HG03064 (cell line): Measurements from ENCODE around the gene DUSP10.

ENCODE experiments used
- ATAC-seq: cut with Tn5 transposase; IDR thresholded peaks from one replicate; pipeline ENCODE4 v1.9.1; 2021; ENCODE audit warnings: low read depth; ENCODE audit not compliant: unreplicated experiment

Gene DUSP10

GRCh38 chr1:221697923-221698425 is 43.9 kb downstream of the DUSP10 start:
- ATAC-seq: no peak

- no peak for ATAC-seq
These were observed 45.0 kb downstream of the DUSP10 start for GRCh38 chr1:221696718-221697461.

GRCh38 chr1:221696027-221696426 is 45.9 kb downstream of the DUSP10 start:
- ATAC-seq: no peak

GRCh38 chr1:221695301-221695700 is 46.6 kb downstream of the DUSP10 start:
- no peak for ATAC-seq

- ATAC-seq: no peak
These were observed 47.8 kb downstream of the DUSP10 start for GRCh38 chr1:221694109-221694508.

GRCh38 chr1:221693087-221693486 is 48.8 kb downstream of the DUSP10 start:
- no peak for ATAC-seq

- no peak for ATAC-seq
These were observed 49.2 kb downstream of the DUSP10 start for GRCh38 chr1:221692643-221693042.

- ATAC-seq: no peak
These were observed 50.6 kb downstream of the DUSP10 start for GRCh38 chr1:221691261-221691660.

- ATAC-seq: no peak
These were observed 51.0 kb downstream of the DUSP10 start for GRCh38 chr1:221690858-221691257.

- ATAC-seq: no peak
These were observed 52.8 kb downstream of the DUSP10 start for GRCh38 chr1:221689138-221689537.

GRCh38 chr1:221688488-221688843 is 53.4 kb downstream of the DUSP10 start:
- no peak for ATAC-seq

- no peak for ATAC-seq
These were observed 53.9 kb downstream of the DUSP10 start for GRCh38 chr1:221687836-221688487.

GRCh38 chr1:221683681-221684080 is 58.2 kb downstream of the DUSP10 start:
- ATAC-seq: no peak

- no peak for ATAC-seq
These were observed 61.8 kb downstream of the DUSP10 start for GRCh38 chr1:221680085-221680484.

- no peak for ATAC-seq
These were observed 63.9 kb downstream of the DUSP10 start for GRCh38 chr1:221678014-221678413.

GRCh38 chr1:221675880-221676800 is 65.7 kb downstream of the DUSP10 start:
- ATAC-seq: no peak

- ATAC-seq: no peak
These were observed 68.9 kb downstream of the DUSP10 start for GRCh38 chr1:221672965-221673364.

- no peak for ATAC-seq
These were observed 69.6 kb downstream of the DUSP10 start for GRCh38 chr1:221672239-221672645.

GRCh38 chr1:221670081-221670480 is 71.8 kb downstream of the DUSP10 start:
- ATAC-seq: no peak

GRCh38 chr1:221669441-221669840 is 72.4 kb downstream of the DUSP10 start:
- ATAC-seq: no peak

- peak; percentile 96 for ATAC-seq
These were observed 74.4 kb downstream of the DUSP10 start for GRCh38 chr1:221667504-221667903.
